Left renal cortex interstitium (tissue), 4 donors: Measurements from ENCODE around the gene ANKRD34B. TPM values are rescaled to one million over a fixed set of nuclear protein-coding genes. Genes with fewer than 3 reads are reported as not detected.

Source experiments
- DNase-seq, 4 donors: peaks; one replicate each; pipeline ENCODE4 v3.0.0-alpha.2; 2013; ENCODE audit warnings: low read depth in 4 of 4, low spot score in 2 of 4, missing footprints in 1 of 4
- polyA plus RNA-seq, 4 donors: library from polyadenylated mRNA; unstranded; fragments of 120-200 nt; gene quantifications; one replicate each; pipeline ENCODE4 v1.2.1, GENCODE V29; 2013; ENCODE audit not compliant: insufficient read length in 4 of 4

Gene ANKRD34B
- polyA plus RNA-seq, 4 donors, result 0.17 to 0.33 (median 0.22) TPM

GRCh38 chr5:80573062-80573461 is 3.0 kb upstream of the ANKRD34B start:
- DNase-seq, result no peak

- DNase-seq, result no peak
These were observed 757 bp downstream of the ANKRD34B start for GRCh38 chr5:80569086-80569960.

- no peak for DNase-seq
These were observed 1.8 kb downstream of the ANKRD34B start for GRCh38 chr5:80568251-80568650.

DNA sequence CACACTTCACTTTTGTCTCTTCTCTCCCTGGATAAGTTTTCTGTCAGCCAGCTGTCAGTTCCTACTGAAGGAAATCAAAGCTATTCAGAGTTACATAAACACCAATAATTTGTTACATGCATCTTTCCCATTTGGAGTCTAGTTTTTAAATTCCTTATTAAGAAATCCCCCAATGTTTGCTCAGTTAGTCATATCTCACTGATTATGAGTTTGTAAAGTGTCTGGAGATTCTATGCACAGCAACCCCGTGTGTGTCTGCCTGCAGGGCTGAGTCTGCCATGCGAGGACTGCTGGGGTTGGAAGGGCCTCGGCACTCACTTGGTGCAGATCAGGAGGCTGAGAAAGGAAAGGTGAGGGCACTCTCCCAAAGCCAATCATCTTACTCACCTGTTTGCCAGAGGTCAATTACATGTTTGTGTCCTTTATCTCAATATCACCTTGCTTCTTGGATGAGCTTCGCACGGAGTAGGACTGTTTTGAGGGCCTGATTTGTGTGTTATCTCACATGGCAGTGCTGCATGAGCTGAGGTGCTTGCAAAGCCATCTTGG is 3.3 kb downstream of the ANKRD34B start:
- DNase-seq, result no peak

DNA sequence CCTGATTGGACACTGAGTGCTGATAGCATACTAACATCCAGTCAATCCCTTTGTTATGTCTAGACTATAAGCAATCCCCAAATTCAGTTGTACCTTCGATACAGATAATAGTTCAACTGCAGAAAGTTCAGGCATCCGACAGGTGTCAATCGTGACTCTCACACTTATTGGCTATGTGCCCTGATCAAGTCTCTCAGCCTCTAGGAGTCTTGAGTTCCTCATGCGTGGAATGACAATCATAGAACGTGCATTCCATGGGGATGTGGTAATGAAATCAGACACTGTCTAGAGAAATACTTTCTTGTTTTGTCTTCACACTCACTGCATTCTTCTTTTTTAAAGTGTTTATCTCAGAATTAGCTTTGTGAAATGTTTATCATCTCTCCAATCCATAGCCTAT is 4.8 kb downstream of the ANKRD34B start:
- DNase-seq, result no peak

GRCh38 chr5:80559244-80559643 is 10.8 kb downstream of the ANKRD34B start:
- DNase-seq, result no peak

DNA sequence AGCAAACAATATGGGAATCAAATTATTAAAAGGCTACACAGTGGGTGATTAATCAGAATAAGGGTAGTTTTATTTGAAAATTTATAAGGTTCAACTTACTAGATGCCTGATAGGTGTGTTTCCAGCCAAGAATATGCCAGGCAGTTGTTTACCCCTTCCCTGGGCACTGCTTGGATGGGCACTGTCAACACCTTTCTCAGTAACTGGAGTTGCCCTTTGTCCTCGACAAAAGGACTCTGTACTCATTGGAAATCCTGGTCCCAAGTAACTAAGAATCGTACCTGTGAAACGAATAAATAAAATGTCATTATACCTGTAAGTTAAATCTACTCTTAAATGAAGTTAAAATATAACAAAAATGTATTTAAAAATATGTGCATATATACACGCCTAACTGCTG is 15.0 kb downstream of the ANKRD34B start:
- DNase-seq, result no peak

- DNase-seq, result no peak
These were observed 15.4 kb downstream of the ANKRD34B start for GRCh38 chr5:80554646-80555045.

GRCh38 chr5:80541392-80541791 is 28.7 kb downstream of the ANKRD34B start:
- no peak for DNase-seq

DNA sequence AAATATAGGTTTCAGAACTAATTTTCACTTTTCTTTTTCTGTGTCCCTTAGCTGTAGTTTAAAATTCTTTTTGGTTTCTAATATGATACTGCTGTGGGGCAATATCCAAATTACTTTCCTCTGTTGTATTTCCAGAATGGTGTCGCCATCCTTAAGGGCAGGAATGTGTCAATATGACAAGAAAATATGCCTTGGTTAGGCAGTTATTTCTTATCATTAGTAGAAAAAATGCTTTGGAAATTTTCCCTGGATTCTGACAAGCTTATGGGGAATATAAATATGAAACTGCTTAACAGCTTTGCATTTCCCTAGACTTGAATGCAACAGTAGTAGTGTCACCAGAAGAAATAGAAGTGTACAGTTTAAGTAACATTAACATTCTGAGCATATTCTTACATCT is 29.4 kb downstream of the ANKRD34B start:
- no peak for DNase-seq

- no peak for DNase-seq
These were observed 53.3 kb downstream of the ANKRD34B start for GRCh38 chr5:80516826-80517225.

DNA sequence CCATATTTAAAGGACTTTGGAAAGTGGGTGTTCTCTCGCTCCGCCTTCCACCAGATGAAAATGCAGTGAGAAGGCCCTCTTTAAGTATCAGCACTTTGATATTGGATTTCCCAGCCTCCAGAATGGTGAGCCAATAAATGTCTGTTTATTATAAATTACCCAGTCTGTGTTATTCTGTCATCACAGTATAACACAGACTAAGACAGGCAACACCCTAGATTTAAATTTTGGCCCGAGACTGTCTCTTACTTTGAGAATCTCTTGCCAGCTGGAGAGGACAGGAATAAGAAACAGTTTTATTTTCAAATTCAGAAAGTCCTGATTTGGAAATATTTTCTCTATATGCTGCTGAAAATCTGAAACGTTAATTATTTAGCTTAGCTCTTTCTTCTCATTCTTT is 60.7 kb downstream of the ANKRD34B start:
- DNase-seq, result no peak

GRCh38 chr5:80508844-80509243 is 61.2 kb downstream of the ANKRD34B start:
- no peak for DNase-seq

DNA sequence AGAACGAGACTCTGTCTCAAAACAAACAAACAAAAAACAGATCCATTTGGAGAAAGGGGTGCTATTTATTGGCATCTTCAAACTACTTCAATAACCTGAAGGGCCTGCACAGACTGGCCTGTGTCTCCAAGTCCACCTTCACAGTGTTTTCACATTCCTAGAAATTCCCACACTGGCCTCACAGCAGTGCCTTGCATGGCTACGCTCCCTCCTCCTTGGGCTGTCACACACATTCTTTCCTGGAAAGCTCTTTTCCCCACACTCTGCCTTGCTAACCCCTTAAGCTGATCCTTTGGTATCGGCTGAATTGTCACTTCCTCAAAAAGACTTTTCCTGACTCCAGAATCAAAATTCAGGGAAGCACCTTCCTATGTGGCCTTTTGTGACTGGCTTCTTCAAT is 62.4 kb downstream of the ANKRD34B start:
- no peak for DNase-seq

Other genes starting within 250 kb of the ANKRD34B start
- 10 to 100 TPM; 56.0 to 95.0 (median 68.6) TPM for gene ZFYVE16, start 162.2 kb downstream of the ANKRD34B start, polyA plus RNA-seq
- 1 to 10 TPM; 2.2 to 3.3 (median 2.9) TPM for gene FAM151B, start 82.2 kb downstream of the ANKRD34B start, polyA plus RNA-seq
- 10 to 100 TPM; 18.6 to 24.0 (median 21.3) TPM for gene MSH3, start 84.4 kb upstream of the ANKRD34B start, polyA plus RNA-seq
- 10 to 100 TPM; 68.8 to 74.3 (median 70.3) TPM for gene DHFR, start 84.7 kb upstream of the ANKRD34B start, polyA plus RNA-seq